IPS DF 6.9 (cell line): ENCODE measurements around the gene TCF25.
"Not testable (repeated sequence)": the region's sequence is repeated elsewhere in the genome, so short reads cannot be mapped to it uniquely, and the experiment has no call there.

Experiments used
- DNase-seq: peaks from one replicate; pipeline ENCODE4 v3.0.0-alpha.2; 2013; ENCODE audit warnings: low read depth, low spot score
- H3K27ac ChIP-seq: one replicate; pipeline ENCODE4 v1.5.1; 2013; ENCODE audit warnings: low read length, control low read depth
- H3K27me3 ChIP-seq: 2 replicates; pipeline ENCODE4 v1.6.1; 2013; ENCODE audit warnings: mild to moderate bottlenecking, low read length; ENCODE audit not compliant: control insufficient read depth, insufficient read depth
- H3K36me3 ChIP-seq: 2 replicates; pipeline ENCODE4 v1.6.1; 2013; ENCODE audit warnings: low read length; ENCODE audit not compliant: control insufficient read depth, insufficient read depth
- H3K4me1 ChIP-seq: 2 replicates; pipeline ENCODE4 v1.6.1; 2013; ENCODE audit warnings: low read length; ENCODE audit not compliant: control insufficient read depth, insufficient read depth
- H3K4me3 ChIP-seq: 2 replicates; pipeline ENCODE4 v1.5.1; 2013; ENCODE audit warnings: mild to moderate bottlenecking, low read length
- H3K9me3 ChIP-seq: 2 replicates; pipeline ENCODE4 v1.6.1; 2013; ENCODE audit warnings: low read length, inconsistent platforms; ENCODE audit not compliant: control insufficient read depth, insufficient read depth
- WGBS: extraction: QIAGEN DNeasy Blood & Tissue Kit; methylation state at CpG from one replicate; pipeline ENCODE4 v1.1.7; 2013; ENCODE audit warnings: mixed read lengths, missing lambda C conversion rate; ENCODE audit not compliant: insufficient read length, insufficient coverage; 5-methylcytosine and 5-hydroxymethylcytosine counted together

Gene TCF25

DNA sequence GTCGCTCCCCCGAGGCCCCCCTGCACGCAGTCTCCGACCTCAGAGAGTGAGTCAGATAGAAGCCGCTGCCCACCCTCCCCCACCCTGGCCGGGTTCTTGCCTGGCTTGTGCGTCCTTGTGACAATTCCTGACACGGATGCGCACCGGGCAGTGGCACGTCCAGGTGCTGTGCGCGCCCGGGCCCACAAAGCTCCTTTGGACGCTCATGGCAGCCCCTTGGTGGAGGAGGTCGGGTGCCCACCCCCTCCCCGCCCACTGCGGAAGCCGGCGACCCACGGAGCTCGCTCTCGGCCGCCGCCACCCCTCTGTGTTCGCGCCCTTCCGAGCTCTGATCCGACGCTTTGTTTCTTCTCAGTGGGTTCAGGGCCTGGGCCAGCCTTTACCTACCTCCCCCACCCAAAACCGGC is 49.1 kb downstream of the TCF25 start:
- Histone ChIP-seq H3K4me3 (peak overlapping the region; percentile 39), H3K36me3 (no peaks in the 10 kb centered on the region; the same call in 1 of the 2 replicates), H3K27ac (no peak overlapping the region), H3K27me3 (no peaks in the 10 kb centered on the region), H3K9me3 (no peaks in the 10 kb centered on the region), H3K4me1 (peaks cover 14% of the 10 kb centered on the region)
- WGBS = no CpG with 5 or more reads among the region's 31 CpGs
- no peak for DNase-seq

DNA sequence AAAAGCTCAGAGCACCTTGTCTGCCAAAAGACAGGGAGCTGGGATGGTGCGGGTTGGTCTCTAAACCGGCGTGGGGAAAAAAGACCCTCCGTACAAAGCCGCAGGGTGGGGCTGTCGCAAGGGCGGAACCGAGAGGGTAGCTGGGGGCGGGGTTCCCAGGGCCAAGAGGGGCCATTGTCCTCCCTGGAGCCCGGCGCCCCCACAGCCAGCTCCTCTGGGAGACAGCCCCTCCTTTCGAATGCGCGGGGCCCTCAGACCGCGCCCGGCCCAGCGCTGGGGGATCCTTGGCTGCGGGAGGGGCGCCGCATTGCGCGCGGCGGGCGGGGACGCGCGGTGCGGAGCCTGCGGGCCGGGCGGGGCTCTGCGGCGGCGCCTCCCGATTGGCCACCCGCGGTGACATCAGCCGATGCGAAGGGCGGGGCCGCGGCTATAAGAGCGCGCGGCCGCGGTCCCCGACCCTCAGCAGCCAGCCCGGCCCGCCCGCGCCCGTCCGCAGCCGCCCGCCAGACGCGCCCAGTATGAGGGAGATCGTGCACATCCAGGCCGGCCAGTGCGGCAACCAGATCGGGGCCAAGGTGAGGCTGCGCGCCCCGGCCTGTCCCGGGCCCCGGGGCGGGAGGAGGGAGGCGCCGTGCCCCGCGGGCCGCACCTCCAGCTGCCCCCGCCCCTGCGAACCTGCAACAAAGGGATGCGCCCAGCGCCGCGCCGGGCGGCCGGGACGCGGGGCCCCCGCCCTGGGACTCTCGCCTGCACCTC is 49.7 kb downstream of the TCF25 start, which contains the start of gene TUBB3:
TUBB3 (plus strand) TSS at position 459 of the 756 bp plus-strand sequence; CDS start at position 519, 60 bp downstream.
- Histone ChIP-seq H3K36me3 (no peaks in the 10 kb centered on the region; the same call in 1 of the 2 replicates), H3K27ac (no peak within 1 kb of the TSS), H3K9me3 (no peaks in the 10 kb centered on the region), H3K4me3 (peak within 1 kb of the TSS; percentile 39), H3K27me3 (no peaks in the 10 kb centered on the region), H3K4me1 (peaks cover 14% of the 10 kb centered on the region)
- no peak for DNase-seq
- WGBS = no CpG with 5 or more reads among the region's 88 CpGs

DNA sequence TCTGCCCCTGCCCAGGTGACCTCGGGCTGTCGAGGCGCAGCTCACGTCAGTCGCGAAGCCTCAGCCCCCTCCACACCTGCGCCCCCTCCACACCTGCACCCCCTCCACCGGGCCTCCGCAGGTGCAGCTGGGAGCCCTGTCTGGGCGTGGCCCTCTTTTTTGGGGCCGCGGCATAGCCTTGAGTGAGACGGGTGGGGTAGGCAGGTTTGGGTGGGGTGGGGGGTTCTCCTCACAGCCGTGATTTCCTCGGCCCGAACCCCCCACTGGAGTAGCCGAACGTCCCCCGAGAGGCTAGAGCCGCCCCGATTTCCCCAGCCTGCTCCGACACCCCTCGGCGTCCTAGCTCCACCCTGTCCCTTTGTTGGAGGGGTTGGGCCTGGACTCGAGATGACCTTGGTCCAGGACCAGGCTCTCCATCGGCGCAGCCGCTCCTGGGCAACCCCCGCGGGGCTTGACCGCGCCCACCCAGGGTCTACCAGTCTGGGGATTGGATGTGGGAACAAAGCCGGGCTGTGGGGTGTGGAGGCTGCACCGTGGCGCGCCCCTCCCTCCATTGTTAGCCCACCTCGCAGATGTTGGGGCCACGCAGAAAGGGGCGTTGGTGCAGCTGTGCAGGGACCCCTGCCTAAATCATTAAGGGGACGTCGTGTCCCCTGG is 50.4 kb downstream of the TCF25 start:
- Histone ChIP-seq H3K4me3 (peak overlapping the region; percentile 39; the same call in 1 of the 2 replicates), H3K36me3 (no peaks in the 10 kb centered on the region; the same call in 1 of the 2 replicates), H3K9me3 (no peaks in the 10 kb centered on the region), H3K27me3 (no peaks in the 10 kb centered on the region), H3K4me1 (peaks cover 13% of the 10 kb centered on the region), H3K27ac (no peak overlapping the region)
- WGBS = no CpG with 5 or more reads among the region's 41 CpGs
- DNase-seq = no peak

DNA sequence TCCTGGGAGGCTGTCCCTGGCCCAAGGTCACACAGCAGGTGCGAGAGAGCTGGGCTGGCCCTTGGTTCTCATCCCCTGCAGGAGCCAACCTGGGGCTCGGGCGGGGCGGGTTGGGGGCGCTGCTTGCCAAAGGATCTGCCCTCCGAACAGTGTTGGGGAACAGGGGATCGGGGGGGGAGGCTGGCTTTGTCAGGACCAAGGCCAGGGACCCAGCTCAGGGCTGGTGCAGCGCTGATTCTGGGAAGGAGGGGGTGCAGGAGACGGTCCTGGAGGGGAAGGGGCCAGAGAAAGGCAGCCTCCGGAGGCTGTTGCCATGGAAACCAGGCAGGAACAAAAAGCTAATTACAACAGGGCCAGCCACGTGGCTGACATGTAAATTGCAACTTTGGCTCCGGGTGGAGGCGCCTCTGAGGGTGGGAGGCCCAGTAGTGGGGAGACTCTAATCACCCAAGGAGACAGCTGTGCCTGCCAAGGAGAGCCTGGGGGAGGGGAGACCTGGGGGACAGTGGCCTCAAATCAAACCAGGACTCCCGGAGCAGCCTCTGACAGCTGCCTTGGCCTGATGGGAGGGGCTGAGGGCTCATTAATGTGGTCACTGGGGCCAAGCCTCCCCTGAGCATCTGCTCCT is 51.0 kb downstream of the TCF25 start:
- Histone ChIP-seq H3K27me3 (no peaks in the 10 kb centered on the region), H3K27ac (no peak overlapping the region), H3K4me1 (peaks cover 11% of the 10 kb centered on the region), H3K4me3 (peak overlapping the region; percentile 39; the same call in 1 of the 2 replicates), H3K36me3 (no peaks in the 10 kb centered on the region; the same call in 1 of the 2 replicates), H3K9me3 (no peaks in the 10 kb centered on the region)
- WGBS = no CpG with 5 or more reads among the region's 14 CpGs
- DNase-seq = no peak

DNA sequence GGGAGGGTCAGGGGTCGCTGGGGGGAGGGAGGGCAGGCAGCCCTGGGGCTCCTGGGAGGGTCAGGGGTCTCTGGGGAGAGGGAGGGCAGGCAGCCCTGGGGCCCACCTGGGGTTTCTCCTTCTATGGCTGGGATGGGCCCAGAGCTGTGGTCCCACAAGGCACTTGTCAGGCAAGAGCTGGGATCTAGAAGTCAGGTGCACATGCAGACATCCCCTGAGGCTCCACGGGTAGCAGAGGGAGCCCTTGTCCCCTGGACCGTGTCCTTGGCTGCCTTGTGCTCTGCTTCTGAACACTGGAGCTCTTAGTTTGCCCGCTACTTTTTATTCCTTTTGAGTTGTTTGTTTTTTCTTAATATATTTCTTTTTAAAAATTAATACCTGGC is 51.5 kb downstream of the TCF25 start:
- H3K4me1 ChIP-seq = peaks cover 11% of the 10 kb centered on the region
- H3K27me3 ChIP-seq = no peaks in the 10 kb centered on the region
- no CpG with 5 or more reads among the region's 4 CpGs for WGBS
- H3K4me3 ChIP-seq = no peak overlapping the region; the same call in 1 of the 2 replicates
- no peaks in the 10 kb centered on the region for H3K36me3 ChIP-seq
- H3K27ac ChIP-seq = no peak overlapping the region
- DNase-seq = no peak
- no peaks in the 10 kb centered on the region for H3K9me3 ChIP-seq

DNA sequence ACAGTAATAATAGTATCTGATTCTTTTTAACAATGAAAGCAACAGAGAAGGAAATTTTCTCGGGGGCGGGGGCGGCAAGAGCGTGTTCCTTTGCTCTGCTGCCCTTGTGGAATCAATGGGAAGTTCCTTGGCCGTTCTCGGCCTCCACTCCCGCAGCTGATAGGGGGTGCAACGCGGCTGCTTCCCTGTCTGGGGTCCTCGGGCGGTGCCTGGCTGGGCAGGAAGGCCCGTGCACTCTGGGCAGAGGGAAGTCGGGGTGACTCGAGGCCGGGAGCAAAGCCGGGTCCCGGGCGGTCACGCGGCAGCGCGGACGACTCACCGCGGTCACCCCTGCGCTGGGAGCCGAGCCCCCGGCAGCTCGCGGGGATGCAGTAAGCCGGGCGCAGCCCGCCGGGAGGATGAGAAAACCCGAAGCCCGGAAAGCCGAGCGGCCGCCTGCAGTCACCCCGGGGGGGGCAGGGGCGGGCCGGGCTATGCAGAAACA is 52.2 kb downstream of the TCF25 start:
- no peaks in the 10 kb centered on the region for H3K9me3 ChIP-seq
- H3K4me3 ChIP-seq = peak overlapping the region; percentile 52; the same call in 1 of the 2 replicates
- H3K27ac ChIP-seq = no peak overlapping the region
- WGBS = no CpG with 5 or more reads among the region's 42 CpGs
- DNase-seq = no peak
- no peaks in the 10 kb centered on the region for H3K36me3 ChIP-seq
- H3K4me1 ChIP-seq = peaks cover 9% of the 10 kb centered on the region
- no peaks in the 10 kb centered on the region for H3K27me3 ChIP-seq

DNA sequence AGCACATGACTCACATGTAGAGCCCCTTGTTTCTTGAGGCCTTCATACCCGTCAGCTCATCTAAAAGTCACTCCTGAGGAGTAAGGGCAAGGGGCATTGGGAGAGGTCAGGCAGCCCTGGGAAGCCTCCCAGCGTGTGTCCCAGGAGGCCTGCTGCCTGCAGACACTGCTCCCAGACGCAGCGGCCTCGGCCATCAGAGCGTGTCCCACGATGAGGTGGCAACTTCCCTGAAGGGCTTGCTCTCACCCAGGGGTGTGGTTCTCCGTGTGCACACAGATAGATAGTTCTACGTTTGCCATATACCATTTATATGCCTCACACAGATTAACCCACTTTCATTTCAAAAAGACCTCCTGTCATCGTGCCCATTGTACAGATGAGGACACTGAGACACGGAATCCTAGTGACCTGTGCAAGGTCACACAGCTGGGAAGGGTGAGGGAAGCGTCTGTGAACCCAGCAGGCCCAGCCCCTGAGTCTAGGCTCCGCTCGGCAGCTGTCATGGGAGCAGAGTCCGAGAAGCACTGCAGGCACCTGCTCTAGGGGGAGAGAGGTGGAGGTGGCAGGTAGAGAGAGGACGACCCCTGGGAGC is 58.0 kb downstream of the TCF25 start:
- DNase-seq = no peak
- peaks cover 39% of the 10 kb centered on the region for H3K36me3 ChIP-seq
- H3K27me3 ChIP-seq = no peaks in the 10 kb centered on the region
- WGBS = no CpG with 5 or more reads among the region's 16 CpGs
- H3K9me3 ChIP-seq = no peaks in the 10 kb centered on the region
- H3K27ac ChIP-seq = no peak overlapping the region
- no peaks in the 10 kb centered on the region for H3K4me1 ChIP-seq
- H3K4me3 ChIP-seq = no peak overlapping the region; the same call in 1 of the 2 replicates

DNA sequence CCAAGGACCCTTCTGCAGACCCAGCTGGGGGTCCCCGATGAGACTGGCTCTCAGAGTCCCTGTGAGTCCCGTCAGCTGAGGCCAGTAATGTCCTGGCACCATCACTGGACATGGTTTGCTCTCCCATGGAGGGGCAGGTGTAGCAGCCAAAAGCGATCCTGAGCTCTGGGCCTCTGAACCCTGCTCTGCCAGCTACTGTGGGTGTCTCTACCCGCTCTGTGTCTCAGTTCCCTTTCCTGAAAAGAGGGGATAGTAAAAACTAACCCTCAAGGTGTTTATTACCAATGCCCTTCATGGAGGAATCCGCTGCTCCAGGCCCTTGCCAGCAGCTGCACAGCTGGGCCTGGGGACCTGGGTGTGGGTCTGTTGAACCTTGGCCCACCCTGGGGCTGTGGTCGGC is 58.6 kb downstream of the TCF25 start:
- H3K9me3 ChIP-seq = no peaks in the 10 kb centered on the region
- no CpG with 5 or more reads among the region's 6 CpGs for WGBS
- no peaks in the 10 kb centered on the region for H3K27me3 ChIP-seq
- no peak overlapping the region for H3K4me3 ChIP-seq
- peaks cover 39% of the 10 kb centered on the region for H3K36me3 ChIP-seq
- no peak overlapping the region for H3K27ac ChIP-seq
- H3K4me1 ChIP-seq = no peaks in the 10 kb centered on the region
- DNase-seq = no peak

DNA sequence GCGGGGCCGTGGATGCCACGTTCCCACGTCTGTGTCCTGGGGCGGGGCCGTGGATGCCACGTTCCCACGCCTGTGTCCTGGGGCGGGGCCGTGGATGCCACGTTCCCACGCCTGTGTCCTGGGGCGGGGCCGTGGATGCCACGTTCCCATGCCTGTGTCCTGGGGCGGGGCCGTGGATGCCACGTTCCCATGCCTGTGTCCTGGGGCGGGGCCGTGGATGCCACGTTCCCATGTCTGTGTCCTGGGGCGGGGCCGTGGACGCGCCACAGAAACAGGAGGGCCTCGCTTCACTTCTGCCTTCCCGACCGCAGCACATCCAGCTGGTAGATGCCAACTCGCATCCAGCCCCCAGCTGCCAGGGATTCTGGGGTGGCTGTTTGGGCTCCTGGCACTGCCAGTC is 60.6 kb downstream of the TCF25 start:
- not testable (repeated sequence) for DNase-seq, H3K27ac ChIP-seq, H3K4me3 ChIP-seq, H3K27me3 ChIP-seq, H3K9me3 ChIP-seq, H3K4me1 ChIP-seq
- H3K36me3 ChIP-seq = peaks cover 39% of the 10 kb centered on the region
- no CpG with 5 or more reads among the region's 29 CpGs for WGBS
